Sigmoid colon (tissue), 4 donors: Measurements from ENCODE around the gene RACK1.

Experiments
- POLR2A ChIP-seq, 2 donors: fragments of 450-650 bp; IDR thresholded peaks; one replicate each; pipeline ENCODE4 v1.6.1; 2016; ENCODE audit warnings: antibody characterized with exemption in 2 of 2, mild to moderate bottlenecking in 2 of 2, moderate library complexity in 2 of 2
- POLR2AphosphoS5 ChIP-seq, 4 donors: sonication (generic); formaldehyde crosslinking; IDR thresholded peaks; one replicate each; pipeline ENCODE4 v1.6.1; 2017; ENCODE audit warnings: antibody characterized with exemption in 4 of 4
- TF ChIP-seq, protein P1 (sequence below), 4 experiments: fragments of 450-650 bp in 3 of 4; fragments of 200-600 bp in 1 of 4; IDR thresholded peaks; one replicate each; pipeline ENCODE4 v1.5.1; 2016 to 2019; ENCODE audit warnings: antibody characterized with exemption in 4 of 4, mild to moderate bottlenecking in 3 of 4, moderate library complexity in 2 of 4

DNA sequence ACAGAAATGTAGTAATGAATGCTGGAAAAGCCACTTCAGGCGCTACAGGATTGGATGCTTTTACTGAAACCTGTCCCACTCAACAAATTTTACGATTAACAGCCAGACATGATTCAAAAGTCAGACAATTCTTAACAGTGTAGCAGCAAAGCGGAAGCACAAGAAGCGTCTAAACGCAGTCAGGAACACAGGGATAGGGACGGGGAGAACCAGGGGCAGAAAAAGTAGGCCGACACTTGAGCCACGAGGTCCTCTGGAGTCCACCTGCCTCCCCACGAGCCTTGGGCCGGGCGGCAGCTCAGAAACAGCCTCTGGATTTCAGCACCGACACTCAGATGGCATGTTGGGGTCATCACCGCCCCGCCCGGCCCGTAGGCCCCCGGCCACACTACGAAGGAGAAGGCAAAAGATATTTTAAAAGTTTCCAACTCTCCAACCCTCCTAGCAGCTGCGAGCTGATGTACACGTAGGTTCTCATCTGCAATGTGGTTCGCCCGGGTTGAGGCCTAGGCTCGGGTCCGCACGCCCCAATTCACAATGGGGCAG is 615 bp downstream of the RACK1 start:
- TF ChIP-seq, protein P1, sequence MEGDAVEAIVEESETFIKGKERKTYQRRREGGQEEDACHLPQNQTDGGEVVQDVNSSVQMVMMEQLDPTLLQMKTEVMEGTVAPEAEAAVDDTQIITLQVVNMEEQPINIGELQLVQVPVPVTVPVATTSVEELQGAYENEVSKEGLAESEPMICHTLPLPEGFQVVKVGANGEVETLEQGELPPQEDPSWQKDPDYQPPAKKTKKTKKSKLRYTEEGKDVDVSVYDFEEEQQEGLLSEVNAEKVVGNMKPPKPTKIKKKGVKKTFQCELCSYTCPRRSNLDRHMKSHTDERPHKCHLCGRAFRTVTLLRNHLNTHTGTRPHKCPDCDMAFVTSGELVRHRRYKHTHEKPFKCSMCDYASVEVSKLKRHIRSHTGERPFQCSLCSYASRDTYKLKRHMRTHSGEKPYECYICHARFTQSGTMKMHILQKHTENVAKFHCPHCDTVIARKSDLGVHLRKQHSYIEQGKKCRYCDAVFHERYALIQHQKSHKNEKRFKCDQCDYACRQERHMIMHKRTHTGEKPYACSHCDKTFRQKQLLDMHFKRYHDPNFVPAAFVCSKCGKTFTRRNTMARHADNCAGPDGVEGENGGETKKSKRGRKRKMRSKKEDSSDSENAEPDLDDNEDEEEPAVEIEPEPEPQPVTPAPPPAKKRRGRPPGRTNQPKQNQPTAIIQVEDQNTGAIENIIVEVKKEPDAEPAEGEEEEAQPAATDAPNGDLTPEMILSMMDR (IDR thresholded peaks at IDR 0.05): no peak
- TF ChIP-seq POLR2AphosphoS5 (IDR thresholded peaks at IDR 0.05): no peak
- TF ChIP-seq POLR2A (IDR thresholded peaks at IDR 0.05): no peak
